Ishikawa (cell line): ENCODE data around the gene DGKI.

Source experiments
- CEBPB ChIP-seq: IDR thresholded peaks from 2 replicates; pipeline ENCODE4 v1.6.1; 2012
- YY1 ChIP-seq: IDR thresholded peaks from 2 replicates; pipeline ENCODE4 v1.6.1; 2012; ENCODE audit warnings: low read depth
- TF ChIP-seq, protein P1 (sequence below): IDR thresholded peaks from 2 replicates; pipeline ENCODE4 v1.6.1; 2012

DNA sequence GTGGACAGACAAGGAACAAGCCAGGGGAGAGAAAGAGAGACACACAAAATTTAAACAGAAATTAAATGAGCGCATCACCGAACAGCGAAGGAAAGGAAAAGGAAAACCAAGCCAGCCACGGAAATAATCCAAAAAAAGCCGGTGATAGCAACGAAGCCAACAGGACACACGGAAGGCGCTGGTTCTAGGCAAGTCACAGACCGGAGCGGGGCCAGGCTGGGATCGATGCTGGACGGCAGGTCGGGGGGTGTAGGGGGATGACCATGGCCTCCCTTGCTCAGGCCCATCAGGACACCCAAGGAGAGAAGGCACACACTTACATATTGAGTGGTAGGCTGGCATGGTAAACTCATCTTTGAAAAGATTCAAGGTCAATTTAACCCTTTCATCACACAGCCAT, 300.8 kb downstream of the DGKI start:
- TF ChIP-seq, protein P1, sequence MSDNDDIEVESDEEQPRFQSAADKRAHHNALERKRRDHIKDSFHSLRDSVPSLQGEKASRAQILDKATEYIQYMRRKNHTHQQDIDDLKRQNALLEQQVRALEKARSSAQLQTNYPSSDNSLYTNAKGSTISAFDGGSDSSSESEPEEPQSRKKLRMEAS = no peak
- TF ChIP-seq CEBPB = no peak
- no peak for TF ChIP-seq YY1
